Activated CD4-positive, alpha-beta T cell treated with anti-CD3 and anti-CD28 coated beads, Interleukin-2, Interleukin-6, amounts not matched to agents 100 ng/mL and 50 ng/mL, durations not matched to agents 16 hours and 8 hours (primary cell): ENCODE measurements around the gene SMAP2.

Experiments
- DNase-seq: peaks from one replicate; pipeline ENCODE4 v3.0.0-alpha.2; 2020

SMAP2 gene

DNA sequence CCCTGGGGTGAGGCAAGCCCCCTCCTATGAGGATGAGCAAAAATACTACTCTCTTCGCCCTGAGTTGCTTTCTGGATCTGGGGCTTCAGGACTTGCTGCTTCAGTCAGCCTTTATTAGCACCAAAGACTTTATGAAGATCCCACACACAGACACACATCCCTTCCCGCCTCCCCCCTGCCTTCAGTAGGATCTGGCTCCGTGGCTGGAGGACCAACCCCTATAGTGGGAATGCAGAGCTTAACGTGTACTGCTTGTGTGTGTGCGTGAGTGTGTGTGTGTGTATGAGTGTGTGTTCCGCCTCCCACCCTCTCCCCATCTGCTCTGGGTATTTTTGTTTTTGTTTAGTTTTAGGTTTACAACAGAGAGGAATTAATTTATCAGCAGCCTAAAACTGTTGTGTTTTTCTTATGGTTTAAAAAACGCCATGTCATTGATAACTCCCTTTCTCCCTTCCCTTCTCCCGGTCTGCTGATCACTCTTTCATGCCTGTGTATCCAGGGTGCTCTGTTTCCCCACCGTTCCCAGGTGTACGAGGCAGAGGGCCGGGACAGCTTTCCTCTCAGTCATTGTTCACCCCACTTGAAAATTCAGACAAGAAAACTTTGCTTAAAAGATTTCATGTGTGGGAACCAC lies 49.2 kb downstream of the SMAP2 start:
- no peak for DNase-seq

DNA sequence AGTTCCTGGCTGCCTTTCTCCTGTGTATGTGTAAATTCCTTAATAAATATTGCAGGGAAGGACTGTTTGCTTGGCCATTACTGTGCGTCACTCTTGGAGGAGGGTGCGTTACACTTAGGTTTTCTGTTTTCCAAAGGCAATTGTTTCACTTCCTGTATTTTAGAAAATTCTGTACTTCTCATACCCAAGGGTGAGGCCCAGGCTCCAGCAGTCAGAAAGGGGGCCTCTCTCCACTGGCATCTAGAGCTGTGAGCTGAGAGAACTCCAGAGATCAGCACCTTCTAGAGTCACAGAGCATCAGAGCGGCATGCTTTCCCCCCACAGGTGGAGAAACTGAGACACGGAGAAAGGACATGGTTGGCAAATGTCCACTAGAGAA lies 49.7 kb downstream of the SMAP2 start:
- DNase-seq = no peak

DNA sequence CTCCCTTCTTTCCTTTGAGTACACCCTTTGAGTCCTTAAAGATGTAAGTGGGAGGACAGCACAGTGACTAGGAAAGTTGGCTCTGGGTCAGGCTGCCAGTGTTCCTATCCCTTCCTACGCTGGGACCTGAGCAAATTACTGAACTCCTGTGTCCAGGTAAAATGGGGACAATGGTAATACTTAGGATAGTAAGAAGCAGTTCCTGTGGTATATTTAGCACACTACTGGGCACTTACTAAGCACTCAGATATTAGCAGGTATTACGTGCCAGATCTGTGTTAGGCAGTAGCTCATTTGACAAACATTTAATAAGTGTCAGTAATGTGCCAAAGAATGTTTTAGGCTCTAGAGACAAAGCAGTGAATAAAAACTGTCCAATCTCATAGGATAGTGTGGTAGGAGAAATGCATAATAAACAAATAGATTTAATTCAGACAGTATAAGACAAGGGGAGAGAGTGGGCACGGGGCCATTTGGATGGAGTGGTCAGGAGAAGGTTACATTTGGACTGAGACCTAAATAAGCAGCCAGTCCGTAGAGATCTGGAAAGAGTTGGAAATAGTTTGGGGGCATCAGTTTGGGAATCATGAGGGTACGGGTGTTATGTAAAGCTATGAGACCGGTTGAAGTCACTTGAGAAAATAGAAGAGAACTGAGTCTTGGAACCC lies 50.6 kb downstream of the SMAP2 start:
- no peak for DNase-seq

DNA sequence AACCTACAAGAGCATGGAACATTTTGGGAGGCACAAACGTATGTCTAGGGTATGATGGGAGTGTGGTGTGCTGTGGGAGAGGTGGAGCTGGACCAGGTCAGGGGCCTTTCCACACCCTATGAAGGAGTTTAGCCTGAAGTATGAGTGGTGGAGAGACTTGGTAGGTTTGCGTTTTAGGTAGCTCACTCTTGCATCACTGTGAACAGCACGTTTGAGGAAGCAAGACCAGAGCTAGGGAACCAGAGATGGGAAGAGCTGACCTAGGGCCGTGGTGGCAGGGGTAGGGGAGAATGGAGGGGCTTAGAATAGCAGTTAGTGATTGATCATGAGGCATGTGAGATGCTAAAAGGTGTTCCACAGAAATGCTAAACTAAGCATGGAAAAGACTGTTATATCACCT lies 51.7 kb downstream of the SMAP2 start:
- no peak for DNase-seq

DNA sequence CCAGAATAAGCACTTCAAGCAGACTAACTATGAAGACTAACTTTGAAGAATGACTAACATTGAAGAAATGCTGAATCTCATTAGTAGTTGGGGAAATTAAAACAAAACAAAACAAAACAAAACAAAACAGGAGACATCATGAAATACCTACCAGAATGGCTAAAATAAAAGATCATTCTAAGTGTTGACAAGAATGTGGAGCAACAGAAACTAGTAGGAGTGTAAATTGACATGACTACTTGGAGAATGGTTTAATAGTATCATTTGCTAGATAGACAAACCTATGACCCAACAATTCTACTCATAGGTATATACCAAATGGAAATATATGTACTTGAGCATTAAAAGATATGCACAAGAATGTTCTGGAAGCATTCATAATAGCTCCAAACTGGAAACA lies 57.9 kb downstream of the SMAP2 start:
- no peak for DNase-seq

DNA sequence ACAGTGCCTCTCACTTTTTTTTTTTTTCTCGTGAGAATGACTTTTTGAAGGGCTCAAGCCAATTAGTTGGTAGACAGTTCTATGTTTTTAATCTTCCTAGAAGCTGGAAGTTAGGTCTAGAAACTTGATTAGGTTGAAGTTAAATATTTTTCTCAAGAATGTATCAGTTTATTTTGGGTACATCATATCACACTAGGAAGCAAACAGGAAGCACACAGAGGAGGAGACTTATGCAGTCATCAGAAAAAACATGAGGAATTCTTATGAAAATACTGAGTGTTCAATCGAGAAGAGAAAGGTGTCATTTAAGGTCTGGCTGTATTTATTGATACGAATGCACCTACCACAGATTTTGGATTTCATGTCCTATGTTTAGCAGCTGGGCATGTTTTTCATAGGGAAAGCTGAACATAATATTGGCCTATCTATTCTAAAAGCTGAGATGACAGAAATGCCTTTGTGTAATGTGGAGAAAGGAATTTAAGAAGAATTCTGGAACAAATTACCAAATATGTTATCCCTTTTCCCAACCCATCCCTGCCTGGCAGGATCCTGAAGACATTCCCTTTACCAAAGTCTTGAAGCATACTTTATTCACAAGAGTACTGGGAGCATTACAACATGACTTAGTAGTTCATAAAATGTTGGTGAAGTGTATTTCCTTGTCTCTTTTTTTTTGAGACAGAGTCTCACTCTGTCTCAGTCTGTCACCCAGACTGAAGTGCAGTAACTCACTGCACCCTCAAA lies 59.3 kb downstream of the SMAP2 start:
- DNase-seq = no peak

DNA sequence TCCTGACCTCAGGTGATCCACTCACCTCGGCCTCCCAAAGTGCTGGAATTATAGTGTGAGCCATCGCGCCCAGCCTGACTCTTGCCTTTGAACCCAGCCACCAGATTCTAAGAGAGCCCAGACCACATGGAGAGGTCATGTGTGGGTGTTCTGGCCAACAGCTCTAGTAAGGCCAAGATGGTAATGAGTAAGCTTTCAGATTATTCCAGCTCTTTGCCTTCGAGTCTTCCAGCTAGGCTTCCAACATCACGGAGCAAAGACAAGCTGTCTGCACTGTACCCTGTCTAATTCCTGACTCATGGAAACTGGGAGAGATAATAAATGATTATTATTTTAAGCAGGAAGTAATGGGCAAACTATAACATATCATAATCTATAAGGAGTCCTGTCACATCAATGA lies 61.9 kb downstream of the SMAP2 start:
- no peak for DNase-seq

DNA sequence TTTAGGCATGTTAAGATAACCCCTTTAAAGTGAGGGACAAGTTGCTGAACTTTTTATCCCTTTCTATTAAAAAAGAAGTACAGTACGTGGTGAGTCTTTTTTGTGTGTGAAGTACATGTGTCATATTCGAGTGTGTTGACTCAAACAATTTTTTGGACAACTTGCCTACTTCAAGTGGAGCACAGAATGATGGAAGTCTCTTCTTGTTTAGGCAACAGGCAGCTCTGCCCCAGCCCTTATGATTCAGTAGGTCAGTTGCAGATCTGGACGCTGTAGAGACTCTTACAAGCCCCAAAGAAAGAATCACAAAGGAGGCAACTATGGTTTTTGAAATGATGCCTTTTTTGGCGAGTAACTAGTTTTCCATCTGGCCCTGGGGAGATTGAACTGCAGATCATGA lies 62.3 kb downstream of the SMAP2 start:
- no peak for DNase-seq

DNA sequence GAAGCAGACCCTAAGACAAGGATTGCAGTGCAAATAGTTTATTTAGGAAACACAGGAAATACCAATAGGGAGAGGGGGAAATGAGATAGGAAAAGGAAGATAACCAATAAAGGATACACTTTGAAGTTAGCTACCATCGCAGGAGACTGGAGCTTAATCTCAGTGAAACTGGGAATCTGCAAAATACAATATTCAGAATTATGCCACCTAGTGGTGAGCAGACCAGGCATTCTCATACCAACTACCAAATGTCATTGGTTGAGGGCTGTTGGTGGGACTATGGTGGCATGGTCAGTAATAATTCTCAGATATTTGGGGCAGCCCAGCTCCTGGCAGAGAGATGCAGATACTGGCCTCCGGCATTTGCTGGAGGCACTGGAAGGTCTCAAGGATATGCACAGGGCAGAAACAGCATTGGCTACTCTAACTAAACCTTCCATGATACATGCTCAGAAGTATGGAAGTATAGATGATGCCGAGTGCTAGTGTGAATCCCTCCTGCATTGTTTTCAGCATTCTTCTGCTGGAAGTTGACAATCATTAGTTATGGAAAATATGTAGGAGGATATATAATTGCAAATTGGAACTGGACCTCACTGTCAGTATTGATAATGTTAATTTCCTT lies 65.0 kb downstream of the SMAP2 start:
- DNase-seq = peak; percentile 10

DNA sequence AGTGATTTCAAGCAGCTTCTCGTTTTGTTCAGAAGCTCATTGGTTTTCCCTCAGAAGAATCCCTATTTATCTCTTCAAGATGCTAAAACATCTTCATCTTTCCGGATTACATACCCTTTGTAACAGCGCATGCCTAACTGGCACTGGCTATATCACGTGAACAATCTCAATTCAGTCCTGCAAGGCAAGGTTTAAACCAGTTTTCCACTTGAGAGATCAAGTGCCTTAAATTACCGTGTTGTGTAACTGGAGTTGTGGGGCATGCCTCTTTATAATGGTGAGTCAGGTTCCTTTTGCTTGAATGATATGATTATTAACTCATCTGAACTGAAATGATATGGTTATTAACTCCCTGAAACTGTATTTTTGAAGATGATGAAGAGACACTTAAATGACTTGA lies 65.7 kb downstream of the SMAP2 start:
- DNase-seq = no peak

DNA sequence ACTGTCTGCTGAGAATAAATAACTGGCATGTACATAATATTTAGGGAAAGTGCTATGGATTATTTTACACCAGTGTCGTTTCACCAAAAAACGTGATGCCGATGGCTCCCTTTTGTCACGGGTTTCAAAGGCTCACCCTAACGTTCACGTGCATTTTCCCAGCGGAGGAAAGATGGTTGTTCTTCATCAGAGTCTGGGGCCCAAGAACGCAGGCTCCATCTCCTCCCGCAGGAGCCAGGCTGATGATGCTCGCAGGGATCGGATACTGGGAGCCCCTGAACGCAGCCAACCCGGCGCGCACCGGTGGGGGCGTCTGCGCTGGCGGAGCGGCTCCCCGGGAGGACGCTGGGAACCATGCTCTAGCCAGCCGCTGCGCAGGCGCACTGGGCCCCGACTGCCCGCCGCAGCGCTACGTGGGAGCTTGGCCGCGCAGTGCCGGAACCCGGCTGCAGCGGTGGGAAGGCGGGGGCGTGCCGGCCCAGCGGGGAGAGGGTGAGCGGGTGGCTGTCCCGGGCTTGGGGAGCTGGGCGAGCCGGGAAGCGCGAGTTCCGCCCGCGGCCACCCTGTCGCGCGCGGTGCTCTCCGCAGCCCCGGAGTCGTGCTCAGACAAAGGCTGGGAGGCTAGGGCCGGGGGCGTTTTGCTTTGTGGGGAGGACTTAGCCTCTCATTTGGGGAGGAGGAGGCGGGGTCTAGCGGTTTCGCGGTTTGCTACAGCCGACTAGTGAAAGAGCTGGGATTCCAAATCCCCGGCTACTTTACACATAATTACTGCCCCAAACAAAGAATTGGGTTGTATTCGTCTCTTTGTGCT lies 76.4 kb downstream of the SMAP2 start, which contains the start of gene ZFP69B:
ZFP69B (plus strand) TSS at position 793 of the 811 bp plus-strand sequence. CDS start 486 bp downstream, outside the sequence.
- peak; percentile 96 for DNase-seq

DNA sequence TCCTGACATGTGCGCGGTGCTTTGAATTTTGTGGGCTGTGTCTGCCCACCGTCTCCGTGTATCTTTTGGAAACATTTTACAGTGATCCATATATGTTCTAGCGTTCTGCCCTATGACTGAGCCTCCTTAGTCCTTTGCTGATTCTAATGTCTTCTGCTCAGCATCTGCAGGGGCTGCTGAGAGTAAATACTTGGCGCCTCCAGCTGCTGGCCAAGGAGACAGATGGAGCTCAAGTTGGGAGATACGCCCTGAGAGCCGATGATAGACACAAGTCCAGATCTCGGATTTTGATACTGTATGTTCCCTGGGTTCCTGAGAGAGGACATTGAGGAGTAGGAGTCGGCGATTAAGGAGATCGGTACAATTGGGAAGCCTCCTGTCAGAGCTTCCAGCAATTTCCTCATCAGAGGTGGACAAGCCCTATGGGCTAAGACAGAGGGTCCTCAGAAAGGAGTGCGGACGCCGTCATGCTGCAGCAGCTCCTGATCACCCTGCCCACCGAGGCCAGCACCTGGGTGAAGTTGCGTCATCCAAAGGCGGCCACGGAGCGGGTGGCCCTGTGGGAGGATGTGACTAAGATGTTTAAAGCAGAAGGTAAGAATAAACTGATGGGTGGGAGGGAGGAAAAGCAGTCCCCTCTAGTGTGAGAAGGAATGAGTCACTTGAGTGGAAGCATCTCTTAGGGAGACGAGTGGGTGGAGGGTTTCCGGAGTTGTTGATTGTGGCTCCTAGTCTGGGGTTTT lies 77.1 kb downstream of the SMAP2 start:
- peak; percentile 89 for DNase-seq

DNA sequence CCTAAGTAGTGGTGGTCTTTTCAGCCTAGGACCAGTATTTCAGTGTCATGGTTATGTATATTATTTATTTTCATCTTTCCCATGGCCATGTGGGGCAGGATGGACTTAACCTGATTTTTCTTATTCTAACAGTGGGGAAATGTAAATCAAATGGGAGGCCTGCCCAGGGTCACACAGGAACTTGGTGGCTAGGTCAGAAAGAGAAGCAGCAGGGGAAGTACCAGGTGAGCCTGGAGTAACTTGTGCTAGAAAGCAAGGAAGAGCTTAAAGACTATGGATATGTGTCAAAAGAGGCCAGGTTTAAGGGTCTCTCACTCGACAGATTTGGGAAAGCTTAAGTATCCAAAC lies 77.7 kb downstream of the SMAP2 start:
- DNase-seq = no peak

DNA sequence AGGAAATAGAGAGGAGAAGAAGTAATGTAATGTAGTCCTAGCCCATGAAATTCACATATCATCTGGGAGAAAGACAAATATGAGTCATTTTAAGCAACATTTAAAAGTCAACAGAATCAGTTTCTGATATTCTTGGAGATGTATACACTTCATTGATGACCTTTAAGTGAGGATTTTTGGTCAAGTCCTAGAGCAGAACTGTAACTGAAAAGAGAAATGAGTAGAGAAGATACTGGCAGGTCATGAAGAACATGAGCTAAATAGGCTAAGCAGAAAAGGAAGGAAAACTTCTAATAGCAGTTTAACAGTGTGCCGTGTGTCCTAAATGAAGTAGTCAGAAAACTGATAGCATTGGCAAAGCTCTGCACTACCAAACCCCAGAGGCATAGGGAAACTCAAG lies 81.3 kb downstream of the SMAP2 start:
- DNase-seq = no peak

DNA sequence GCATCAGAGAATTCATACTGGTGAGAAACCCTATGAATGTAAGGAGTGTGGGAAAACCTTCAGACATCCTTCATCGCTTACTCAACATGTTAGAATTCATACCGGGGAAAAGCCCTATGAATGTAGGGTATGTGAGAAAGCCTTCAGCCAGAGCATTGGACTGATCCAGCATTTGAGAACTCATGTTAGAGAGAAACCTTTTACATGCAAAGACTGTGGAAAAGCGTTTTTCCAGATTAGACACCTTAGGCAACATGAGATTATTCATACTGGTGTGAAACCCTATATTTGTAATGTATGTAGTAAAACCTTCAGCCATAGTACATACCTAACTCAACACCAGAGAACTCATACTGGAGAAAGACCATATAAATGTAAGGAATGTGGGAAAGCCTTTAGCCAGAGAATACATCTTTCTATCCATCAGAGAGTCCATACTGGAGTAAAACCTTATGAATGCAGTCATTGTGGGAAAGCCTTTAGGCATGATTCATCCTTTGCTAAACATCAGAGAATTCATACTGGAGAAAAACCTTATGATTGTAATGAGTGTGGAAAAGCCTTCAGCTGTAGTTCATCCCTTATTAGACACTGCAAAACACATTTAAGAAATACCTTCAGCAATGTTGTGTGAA lies 89.5 kb downstream of the SMAP2 start:
- no peak for DNase-seq

DNA sequence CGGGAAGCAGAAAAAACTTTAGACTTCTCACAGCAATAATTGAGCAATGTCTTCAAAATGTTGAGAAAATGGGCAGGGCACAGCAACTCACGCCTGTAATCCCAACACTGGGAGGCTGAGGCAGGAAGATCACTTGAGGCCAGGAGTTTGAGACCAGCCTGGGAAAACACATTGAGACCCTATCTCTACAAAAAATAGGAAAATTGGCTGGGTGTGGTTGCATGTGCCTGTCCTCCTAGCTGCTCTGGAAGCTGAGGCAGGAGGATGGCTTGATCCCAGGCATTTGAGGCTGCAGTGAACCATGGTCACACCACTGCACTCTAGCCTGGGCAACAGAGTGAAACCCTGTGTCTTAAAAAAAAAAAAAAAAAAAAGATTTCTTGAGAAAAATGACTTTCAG lies 95.8 kb downstream of the SMAP2 start:
- no peak for DNase-seq
